Measurements from ENCODE around the gene CHD6.

DNA sequence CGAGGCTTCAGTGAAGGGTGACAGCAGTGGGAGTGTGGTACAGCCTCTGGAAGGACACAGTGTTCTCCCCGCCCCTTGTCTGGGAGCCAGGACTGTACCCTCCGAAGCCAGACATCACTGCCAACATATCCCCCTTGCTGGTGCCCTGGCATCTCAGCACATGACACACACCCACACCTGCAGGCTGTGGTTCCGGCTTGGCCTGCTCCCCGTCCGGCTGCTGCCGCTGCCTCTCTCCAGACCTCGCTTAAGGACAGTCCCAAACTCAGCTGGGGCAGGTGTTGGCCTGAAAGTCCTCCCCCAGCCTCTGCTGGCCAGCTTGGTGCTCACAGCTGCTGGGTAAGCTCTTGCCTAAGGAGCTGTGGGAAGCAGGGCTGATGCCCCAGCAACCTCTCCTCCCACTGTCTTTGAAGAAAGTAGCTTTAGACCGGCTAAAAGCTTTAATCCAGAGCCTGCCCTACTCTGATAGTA is 258.6 kb downstream of the CHD6 start:
- TF ChIP-seq ATF3 (IDR thresholded peaks at IDR 0.05), result no peak
- no peak for TF ChIP-seq TAF1 (conservative IDR thresholded peaks at IDR 0.05)
- no peak for TF ChIP-seq HNF4G (IDR thresholded peaks at IDR 0.05)
- no peak for TF ChIP-seq CTCF (IDR thresholded peaks at IDR 0.05; ENCODE audit: low read depth, low read length, missing input control)
- TF ChIP-seq RAD21 (IDR thresholded peaks at IDR 0.05), result no peak
- TF ChIP-seq YY1 (IDR thresholded peaks at IDR 0.05), result no peak
- no peak for TF ChIP-seq JUND (IDR thresholded peaks at IDR 0.05)
- TF ChIP-seq, protein P1, sequence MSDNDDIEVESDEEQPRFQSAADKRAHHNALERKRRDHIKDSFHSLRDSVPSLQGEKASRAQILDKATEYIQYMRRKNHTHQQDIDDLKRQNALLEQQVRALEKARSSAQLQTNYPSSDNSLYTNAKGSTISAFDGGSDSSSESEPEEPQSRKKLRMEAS (IDR thresholded peaks at IDR 0.05), result no peak
- TF ChIP-seq GABPA (IDR thresholded peaks at IDR 0.05 in 1 of 2, conservative IDR thresholded peaks at IDR 0.05 in 1 of 2), result no peak
- TF ChIP-seq RXRA (IDR thresholded peaks at IDR 0.05), result no peak
- TF ChIP-seq ZBTB33 (IDR thresholded peaks at IDR 0.05), result no peak

All from liver (tissue), 3 donors.